ENCODE data around the gene WIPF1.

WIPF1 gene

DNA sequence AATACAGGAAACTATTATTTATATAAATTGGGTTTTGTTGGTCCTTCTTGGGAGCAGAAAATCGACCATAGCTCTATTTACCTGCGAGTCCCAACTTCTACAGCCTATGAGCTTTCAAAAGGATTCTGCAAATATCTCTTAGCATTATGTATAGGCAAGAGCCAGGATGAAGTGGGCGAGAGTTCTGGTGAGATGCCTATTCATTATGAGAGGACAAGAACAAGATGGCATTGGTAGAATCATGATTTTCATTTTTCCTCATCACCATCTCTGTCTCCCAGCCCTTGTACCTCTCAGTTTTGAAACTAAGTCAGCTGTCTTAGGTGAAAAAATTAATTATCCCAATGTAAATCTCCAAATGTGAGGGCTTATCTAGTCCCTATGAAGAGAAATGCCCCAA is 25.0 kb downstream of the WIPF1 start:
- TF ChIP-seq TAF1 (IDR thresholded peaks at IDR 0.05; ENCODE audit: borderline replicate concordance, insufficient read depth, low read length) (no peak), SIN3A (IDR thresholded peaks at IDR 0.05; ENCODE audit: borderline replicate concordance, insufficient read depth, low read length) (no peak)
- TF ChIP-seq, protein P1, sequence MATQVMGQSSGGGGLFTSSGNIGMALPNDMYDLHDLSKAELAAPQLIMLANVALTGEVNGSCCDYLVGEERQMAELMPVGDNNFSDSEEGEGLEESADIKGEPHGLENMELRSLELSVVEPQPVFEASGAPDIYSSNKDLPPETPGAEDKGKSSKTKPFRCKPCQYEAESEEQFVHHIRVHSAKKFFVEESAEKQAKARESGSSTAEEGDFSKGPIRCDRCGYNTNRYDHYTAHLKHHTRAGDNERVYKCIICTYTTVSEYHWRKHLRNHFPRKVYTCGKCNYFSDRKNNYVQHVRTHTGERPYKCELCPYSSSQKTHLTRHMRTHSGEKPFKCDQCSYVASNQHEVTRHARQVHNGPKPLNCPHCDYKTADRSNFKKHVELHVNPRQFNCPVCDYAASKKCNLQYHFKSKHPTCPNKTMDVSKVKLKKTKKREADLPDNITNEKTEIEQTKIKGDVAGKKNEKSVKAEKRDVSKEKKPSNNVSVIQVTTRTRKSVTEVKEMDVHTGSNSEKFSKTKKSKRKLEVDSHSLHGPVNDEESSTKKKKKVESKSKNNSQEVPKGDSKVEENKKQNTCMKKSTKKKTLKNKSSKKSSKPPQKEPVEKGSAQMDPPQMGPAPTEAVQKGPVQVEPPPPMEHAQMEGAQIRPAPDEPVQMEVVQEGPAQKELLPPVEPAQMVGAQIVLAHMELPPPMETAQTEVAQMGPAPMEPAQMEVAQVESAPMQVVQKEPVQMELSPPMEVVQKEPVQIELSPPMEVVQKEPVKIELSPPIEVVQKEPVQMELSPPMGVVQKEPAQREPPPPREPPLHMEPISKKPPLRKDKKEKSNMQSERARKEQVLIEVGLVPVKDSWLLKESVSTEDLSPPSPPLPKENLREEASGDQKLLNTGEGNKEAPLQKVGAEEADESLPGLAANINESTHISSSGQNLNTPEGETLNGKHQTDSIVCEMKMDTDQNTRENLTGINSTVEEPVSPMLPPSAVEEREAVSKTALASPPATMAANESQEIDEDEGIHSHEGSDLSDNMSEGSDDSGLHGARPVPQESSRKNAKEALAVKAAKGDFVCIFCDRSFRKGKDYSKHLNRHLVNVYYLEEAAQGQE (IDR thresholded peaks at IDR 0.05; ENCODE audit: insufficient read depth in 1 of 2, low read depth in 2 of 2, low read length in 2 of 2): no peak

DNA sequence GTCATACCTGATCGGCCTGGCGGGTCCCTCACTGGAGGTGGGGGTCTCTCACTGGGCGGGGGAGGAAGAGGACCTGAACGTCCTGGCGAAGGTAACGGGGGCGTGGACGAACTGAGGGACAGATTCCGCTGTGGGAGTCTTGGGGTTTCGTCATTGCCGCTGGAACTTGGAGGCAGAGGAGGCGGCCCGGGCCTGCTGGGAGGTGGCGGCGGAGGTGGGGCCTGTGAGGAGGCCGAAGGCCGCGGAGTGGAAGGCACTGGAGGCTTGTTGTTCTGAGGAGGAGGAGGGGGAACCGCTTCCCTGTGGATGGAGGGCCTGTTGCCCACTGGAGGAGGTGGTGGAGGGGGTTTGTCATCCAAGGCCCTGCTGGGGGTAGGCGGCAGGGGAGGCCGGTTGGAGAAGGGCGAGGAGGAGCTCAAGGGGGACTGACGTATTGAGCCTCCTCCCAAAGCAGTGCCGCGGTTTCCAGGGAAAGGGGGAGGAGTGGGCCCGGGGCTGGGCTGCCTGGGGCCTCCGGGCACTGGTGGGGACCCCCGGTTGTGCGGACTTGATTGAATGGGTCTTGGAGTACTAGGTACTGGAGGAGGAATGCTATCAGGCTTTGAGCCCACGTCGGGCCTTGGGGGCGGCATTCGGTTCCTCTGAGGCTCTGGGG is 25.8 kb downstream of the WIPF1 start:
- TF ChIP-seq POLR2AphosphoS5 (IDR thresholded peaks at IDR 0.05; ENCODE audit: low read depth, low read length) (no peak), TAF1 (IDR thresholded peaks at IDR 0.05; ENCODE audit: borderline replicate concordance, insufficient read depth, low read length) (no peak), SIN3A (IDR thresholded peaks at IDR 0.05; ENCODE audit: borderline replicate concordance, insufficient read depth, low read length) (no peak)
- TF ChIP-seq, protein P1 (IDR thresholded peaks at IDR 0.05; ENCODE audit: insufficient read depth in 1 of 2, low read depth in 2 of 2, low read length in 2 of 2): no peak

DNA sequence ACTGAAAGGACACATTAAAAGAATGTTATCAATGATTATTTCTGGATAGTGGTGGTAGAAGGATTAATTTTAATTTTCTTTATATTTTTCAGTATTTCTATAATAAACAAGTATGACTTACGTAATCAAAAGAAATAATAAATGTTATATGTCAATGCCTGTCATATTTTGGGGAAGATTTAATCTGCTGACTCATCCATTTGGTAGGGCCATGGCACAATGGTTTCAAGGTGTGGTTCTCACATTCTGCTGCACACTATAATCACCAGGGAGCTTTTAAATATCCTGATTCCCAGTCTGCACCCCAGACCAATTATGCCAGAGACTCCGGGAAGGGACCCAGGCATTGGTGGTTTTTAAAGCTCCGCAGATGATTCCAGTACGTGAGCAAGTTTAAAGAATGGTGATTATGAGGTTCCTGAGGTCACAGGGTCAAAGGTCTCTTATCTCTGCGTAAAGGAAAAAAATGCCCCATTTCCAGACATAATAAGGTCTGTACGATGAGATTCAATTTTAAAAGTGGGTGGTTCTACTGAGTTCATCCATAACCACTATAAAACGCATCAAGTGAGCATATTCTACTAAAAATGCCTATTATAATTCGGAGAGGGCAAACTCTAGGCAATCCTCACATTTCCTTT is 27.2 kb downstream of the WIPF1 start:
- TF ChIP-seq FOXP2 (optimal IDR thresholded peaks at IDR 0.05; ENCODE audit: borderline replicate concordance, extremely low read depth, extremely low read length, insufficient read depth) (no peak), POLR2AphosphoS5 (IDR thresholded peaks at IDR 0.05; ENCODE audit: low read depth, low read length) (no peak), SIN3A (IDR thresholded peaks at IDR 0.05; ENCODE audit: borderline replicate concordance, insufficient read depth, low read length) (no peak), TAF1 (IDR thresholded peaks at IDR 0.05; ENCODE audit: borderline replicate concordance, insufficient read depth, low read length) (no peak)
- TF ChIP-seq, protein P1 (IDR thresholded peaks at IDR 0.05; ENCODE audit: insufficient read depth in 1 of 2, low read depth in 2 of 2, low read length in 2 of 2): no peak

DNA sequence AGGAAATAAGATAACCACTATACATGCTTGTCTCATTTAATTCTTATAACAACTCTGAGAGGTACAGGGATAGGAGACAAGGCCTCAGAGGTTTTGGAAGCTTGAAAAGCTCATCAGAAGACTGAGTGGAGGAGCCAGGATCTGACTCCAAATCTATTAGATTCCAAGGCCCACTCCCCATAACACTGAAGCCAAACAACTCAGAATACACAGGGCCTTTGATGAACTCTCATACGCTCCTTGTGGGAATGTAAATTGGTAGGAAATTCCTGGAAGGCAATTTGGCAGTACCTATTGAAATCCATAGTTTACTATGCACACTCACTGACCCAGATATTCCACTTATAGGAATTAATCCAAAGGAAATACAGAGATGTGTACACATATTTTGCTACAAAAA is 27.9 kb downstream of the WIPF1 start:
- TF ChIP-seq SIN3A (IDR thresholded peaks at IDR 0.05; ENCODE audit: borderline replicate concordance, insufficient read depth, low read length) (no peak), TAF1 (IDR thresholded peaks at IDR 0.05; ENCODE audit: borderline replicate concordance, insufficient read depth, low read length) (no peak), FOXP2 (optimal IDR thresholded peaks at IDR 0.05; ENCODE audit: borderline replicate concordance, extremely low read depth, extremely low read length, insufficient read depth) (no peak), POLR2AphosphoS5 (IDR thresholded peaks at IDR 0.05; ENCODE audit: low read depth, low read length) (no peak)

DNA sequence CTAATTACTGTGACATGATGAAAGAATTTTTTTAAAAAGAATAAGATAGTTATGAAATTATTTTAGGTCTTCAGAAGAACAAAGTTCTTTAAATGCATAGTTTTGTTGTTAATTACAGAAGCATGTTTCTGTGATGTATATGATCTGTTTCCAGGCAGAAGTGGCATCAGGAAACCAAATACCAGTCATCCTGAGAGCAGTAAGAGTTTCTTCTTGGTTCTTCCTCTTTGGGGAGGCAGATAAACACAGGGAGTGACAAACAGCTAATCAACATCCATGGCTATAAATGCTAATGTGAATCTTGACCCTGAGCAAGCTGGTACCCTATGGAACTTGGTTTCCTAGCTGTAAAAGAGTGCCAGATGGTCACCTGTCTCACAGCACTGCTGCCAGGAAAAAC is 29.2 kb downstream of the WIPF1 start:
- TF ChIP-seq, protein P1 (IDR thresholded peaks at IDR 0.05; ENCODE audit: insufficient read depth in 1 of 2, low read depth in 2 of 2, low read length in 2 of 2): no peak
- TF ChIP-seq POLR2AphosphoS5 (IDR thresholded peaks at IDR 0.05; ENCODE audit: low read depth, low read length) (no peak), FOXP2 (optimal IDR thresholded peaks at IDR 0.05; ENCODE audit: borderline replicate concordance, extremely low read depth, extremely low read length, insufficient read depth) (no peak), TAF1 (IDR thresholded peaks at IDR 0.05; ENCODE audit: borderline replicate concordance, insufficient read depth, low read length) (no peak), SIN3A (IDR thresholded peaks at IDR 0.05; ENCODE audit: borderline replicate concordance, insufficient read depth, low read length) (no peak)

All from PFSK-1 (cell line).